ENCODE measurements around the gene KRT72. TPM values are rescaled to one million over a fixed set of nuclear protein-coding genes. Genes with fewer than 3 reads are reported as not detected.
A peak's percentile ranks its signal among the peaks of the same experiment; 100 is the strongest.

The KRT72 gene
- total and polyA plus RNA-seq, 2 of the 13 experiments (the other 11 are each of a cell fraction or from before 2014, with no cell fraction given) = not detected

- ChIA-PET POLR2A (no interaction called here), CTCF (ENCODE audit: low intra/inter-chr PET ratio, low total read pairs) (no interaction called here)
- Histone ChIP-seq H4K20me1 (ENCODE audit: insufficient read depth, low read length) (no peaks in the 10 kb centered on the region), H2AFZ (ENCODE audit: low read length) (no peak overlapping the region), H3K27me3 (ENCODE audit: control insufficient read depth in 1 of 2, insufficient read depth in 2 of 2, low read length in 2 of 2) (peaks cover under 1 to 4% of the 10 kb centered on the region in 2 experiments; a peak in 2 of 5 replicates), H3K9me3 (ENCODE audit: low read length) (no peaks in the 10 kb centered on the region), H3K4me2 (ENCODE audit: low read depth, low read length) (no peak overlapping the region), H3K36me3 (replicated peaks in 1 of 2; ENCODE audit: control insufficient read depth in 1 of 2, insufficient read depth in 2 of 2, low read length in 2 of 2) (no peaks in the 10 kb centered on the region), H3K27ac (ENCODE audit: extremely low read length, insufficient read depth, low read length) (no peak overlapping the region), H3K4me1 (ENCODE audit: insufficient read depth, low read length) (no peaks in the 10 kb centered on the region), H3K9ac (ENCODE audit: insufficient read depth, low read depth, low read length) (no peak overlapping the region), H3K79me2 (ENCODE audit: insufficient read depth, low read length) (no peaks in the 10 kb centered on the region), H3K4me3 (replicated peaks in 1 of 3; ENCODE audit: insufficient read depth in 1 of 3, low read depth in 2 of 3, low read length in 3 of 3) (no peak overlapping the region)
- DNase-seq (ENCODE audit: low spot score) = no peak
- ATAC-seq = no peak
- no peak for FAIRE-seq
- intact Hi-C loops (cut with micrococcal nuclease; ENCODE audit: unreplicated experiment) (no loop called here), in situ Hi-C loops (cut with HindIII; ENCODE audit: extremely low pct_ligation_motif_present, low pct_unique_long_range_greater_than_20kb) (loop anchor here (25.0 kb wide), 1 partner anchor 406 kb away; no protein-coding TSS in a partner anchor)
- no TSS peak for BruUV-seq (replicated peaks)
- 9% methylated on average over 7 of the region's 7 CpGs for WGBS (ENCODE audit: low lambda C conversion rate)
- TF ChIP-seq ATF7 (IDR thresholded peaks at IDR 0.05) (peak; percentile 99), ATF7 (CRISPR knock-in tag; IDR thresholded peaks at IDR 0.05) (no peak), CREB1 (IDR thresholded peaks at IDR 0.05) (peak; percentile 91), CREB1 (CRISPR knock-in tag; IDR thresholded peaks at IDR 0.05) (no peak)
- TF ChIP-seq, protein P1, sequence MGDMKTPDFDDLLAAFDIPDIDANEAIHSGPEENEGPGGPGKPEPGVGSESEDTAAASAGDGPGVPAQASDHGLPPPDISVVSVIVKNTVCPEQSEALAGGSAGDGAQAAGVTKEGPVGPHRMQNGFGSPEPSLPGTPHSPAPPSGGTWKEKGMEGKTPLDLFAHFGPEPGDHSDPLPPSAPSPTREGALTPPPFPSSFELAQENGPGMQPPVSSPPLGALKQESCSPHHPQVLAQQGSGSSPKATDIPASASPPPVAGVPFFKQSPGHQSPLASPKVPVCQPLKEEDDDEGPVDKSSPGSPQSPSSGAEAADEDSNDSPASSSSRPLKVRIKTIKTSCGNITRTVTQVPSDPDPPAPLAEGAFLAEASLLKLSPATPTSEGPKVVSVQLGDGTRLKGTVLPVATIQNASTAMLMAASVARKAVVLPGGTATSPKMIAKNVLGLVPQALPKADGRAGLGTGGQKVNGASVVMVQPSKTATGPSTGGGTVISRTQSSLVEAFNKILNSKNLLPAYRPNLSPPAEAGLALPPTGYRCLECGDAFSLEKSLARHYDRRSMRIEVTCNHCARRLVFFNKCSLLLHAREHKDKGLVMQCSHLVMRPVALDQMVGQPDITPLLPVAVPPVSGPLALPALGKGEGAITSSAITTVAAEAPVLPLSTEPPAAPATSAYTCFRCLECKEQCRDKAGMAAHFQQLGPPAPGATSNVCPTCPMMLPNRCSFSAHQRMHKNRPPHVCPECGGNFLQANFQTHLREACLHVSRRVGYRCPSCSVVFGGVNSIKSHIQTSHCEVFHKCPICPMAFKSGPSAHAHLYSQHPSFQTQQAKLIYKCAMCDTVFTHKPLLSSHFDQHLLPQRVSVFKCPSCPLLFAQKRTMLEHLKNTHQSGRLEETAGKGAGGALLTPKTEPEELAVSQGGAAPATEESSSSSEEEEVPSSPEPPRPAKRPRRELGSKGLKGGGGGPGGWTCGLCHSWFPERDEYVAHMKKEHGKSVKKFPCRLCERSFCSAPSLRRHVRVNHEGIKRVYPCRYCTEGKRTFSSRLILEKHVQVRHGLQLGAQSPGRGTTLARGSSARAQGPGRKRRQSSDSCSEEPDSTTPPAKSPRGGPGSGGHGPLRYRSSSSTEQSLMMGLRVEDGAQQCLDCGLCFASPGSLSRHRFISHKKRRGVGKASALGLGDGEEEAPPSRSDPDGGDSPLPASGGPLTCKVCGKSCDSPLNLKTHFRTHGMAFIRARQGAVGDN (CRISPR knock-in tag; IDR thresholded peaks at IDR 0.05) = no peak
These were observed 58.4 kb downstream of the KRT72 start for GRCh38 chr12:52542785-52543318.
